Breast epithelium (tissue), 3 donors: ENCODE measurements around the gene ERFE.
"Not testable (repeated sequence)": the region's sequence is repeated elsewhere in the genome, so short reads cannot be mapped to it uniquely, and the experiment has no call there.

ENCODE experiments used
- POLR2AphosphoS5 ChIP-seq, 3 donors: sonication (generic); formaldehyde crosslinking; IDR thresholded peaks; one replicate each; pipeline ENCODE4 v1.6.1; 2017; ENCODE audit warnings: antibody characterized with exemption in 3 of 3
- TF ChIP-seq, protein P1 (sequence below), 3 donors: fragments of 450-650 bp; IDR thresholded peaks; one replicate each; pipeline ENCODE4 v1.5.1; 2016 to 2017; ENCODE audit warnings: antibody characterized with exemption in 3 of 3, mild to moderate bottlenecking in 3 of 3, moderate library complexity in 3 of 3

DNA sequence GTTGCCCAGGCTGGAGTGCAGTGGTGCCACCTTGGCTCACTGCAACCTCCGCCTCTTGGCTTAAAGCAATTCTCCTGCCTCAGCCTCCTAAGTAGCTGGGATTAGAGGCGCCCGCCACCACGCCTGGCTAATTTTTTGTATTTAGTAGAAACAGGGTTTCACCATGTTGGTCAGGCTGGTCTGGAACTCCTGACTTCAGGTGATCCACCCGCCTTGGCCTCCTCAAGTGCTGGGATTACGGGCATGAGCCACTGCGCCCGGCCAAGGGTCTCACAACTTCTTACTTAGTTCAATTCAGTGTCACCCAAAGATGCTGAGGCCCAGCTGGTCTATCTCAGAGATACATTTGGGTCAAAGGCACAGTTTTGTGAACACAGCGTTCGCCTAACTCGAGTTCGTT is 43.1 kb upstream of the ERFE start:
- TF ChIP-seq, protein P1, sequence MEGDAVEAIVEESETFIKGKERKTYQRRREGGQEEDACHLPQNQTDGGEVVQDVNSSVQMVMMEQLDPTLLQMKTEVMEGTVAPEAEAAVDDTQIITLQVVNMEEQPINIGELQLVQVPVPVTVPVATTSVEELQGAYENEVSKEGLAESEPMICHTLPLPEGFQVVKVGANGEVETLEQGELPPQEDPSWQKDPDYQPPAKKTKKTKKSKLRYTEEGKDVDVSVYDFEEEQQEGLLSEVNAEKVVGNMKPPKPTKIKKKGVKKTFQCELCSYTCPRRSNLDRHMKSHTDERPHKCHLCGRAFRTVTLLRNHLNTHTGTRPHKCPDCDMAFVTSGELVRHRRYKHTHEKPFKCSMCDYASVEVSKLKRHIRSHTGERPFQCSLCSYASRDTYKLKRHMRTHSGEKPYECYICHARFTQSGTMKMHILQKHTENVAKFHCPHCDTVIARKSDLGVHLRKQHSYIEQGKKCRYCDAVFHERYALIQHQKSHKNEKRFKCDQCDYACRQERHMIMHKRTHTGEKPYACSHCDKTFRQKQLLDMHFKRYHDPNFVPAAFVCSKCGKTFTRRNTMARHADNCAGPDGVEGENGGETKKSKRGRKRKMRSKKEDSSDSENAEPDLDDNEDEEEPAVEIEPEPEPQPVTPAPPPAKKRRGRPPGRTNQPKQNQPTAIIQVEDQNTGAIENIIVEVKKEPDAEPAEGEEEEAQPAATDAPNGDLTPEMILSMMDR (IDR thresholded peaks at IDR 0.05): not testable (repeated sequence)
- TF ChIP-seq POLR2AphosphoS5 (IDR thresholded peaks at IDR 0.05): not testable (repeated sequence)
